Hematopoietic multipotent progenitor cell treated with erythropoietin and hydrocortisone succinate and interleukin-3 and kit ligand, for 17 days (in vitro differentiated cells): Measurements from ENCODE around the gene SOX6.
"Not testable (repeated sequence)": the region's sequence is repeated elsewhere in the genome, so short reads cannot be mapped to it uniquely, and the experiment has no call there.

Experiments used
- DNase-seq: peaks from one replicate; pipeline ENCODE4 v3.0.0-alpha.2; 2015; ENCODE audit warnings: low spot score

SOX6 gene

GRCh38 chr11:16149476-16149875 lies 206.9 kb downstream of the SOX6 start:
- no peak for DNase-seq

GRCh38 chr11:16148301-16148931 lies 207.9 kb downstream of the SOX6 start:
- no peak for DNase-seq

GRCh38 chr11:16146980-16147379 lies 209.4 kb downstream of the SOX6 start:
- DNase-seq = not testable (repeated sequence)

- not testable (repeated sequence) for DNase-seq
These were observed 214.7 kb downstream of the SOX6 start for GRCh38 chr11:16141614-16142013.

- DNase-seq = not testable (repeated sequence)
These were observed 215.2 kb downstream of the SOX6 start for GRCh38 chr11:16141162-16141561.

- no peak for DNase-seq
These were observed 219.5 kb downstream of the SOX6 start for GRCh38 chr11:16136792-16137390.

- no peak for DNase-seq
These were observed 222.5 kb downstream of the SOX6 start for GRCh38 chr11:16133867-16134266.

GRCh38 chr11:16127732-16128131 lies 228.6 kb downstream of the SOX6 start:
- DNase-seq = no peak

GRCh38 chr11:16126362-16126761 lies 230.0 kb downstream of the SOX6 start:
- no peak for DNase-seq

GRCh38 chr11:16125796-16126195 lies 230.6 kb downstream of the SOX6 start:
- DNase-seq = no peak

GRCh38 chr11:16124390-16124789 lies 232.0 kb downstream of the SOX6 start:
- no peak for DNase-seq

GRCh38 chr11:16121853-16122252 lies 234.5 kb downstream of the SOX6 start:
- no peak for DNase-seq

GRCh38 chr11:16120008-16120407 lies 236.3 kb downstream of the SOX6 start:
- no peak for DNase-seq

- no peak for DNase-seq
These were observed 238.2 kb downstream of the SOX6 start for GRCh38 chr11:16117989-16118756.

- DNase-seq = no peak
These were observed 241.1 kb downstream of the SOX6 start for GRCh38 chr11:16114978-16115871.

- no peak for DNase-seq
These were observed 241.9 kb downstream of the SOX6 start for GRCh38 chr11:16114431-16114830.

- no peak for DNase-seq
These were observed 244.7 kb downstream of the SOX6 start for GRCh38 chr11:16111690-16112089.

GRCh38 chr11:16110886-16111285 lies 245.5 kb downstream of the SOX6 start:
- DNase-seq = no peak

- DNase-seq = no peak
These were observed 256.9 kb downstream of the SOX6 start for GRCh38 chr11:16099343-16099900.

- DNase-seq = no peak
These were observed 257.7 kb downstream of the SOX6 start for GRCh38 chr11:16098526-16099205.

- DNase-seq = no peak
These were observed 258.8 kb downstream of the SOX6 start for GRCh38 chr11:16097543-16097942.
